ENCODE data around the gene FGD6. TPM values are rescaled to one million over a fixed set of nuclear protein-coding genes. Genes with fewer than 3 reads are reported as not detected.

The FGD6 gene
- polyA plus RNA-seq, 1 donor (not counting 4 experiments of a cell fraction or from before 2014, with no cell fraction given), result 54.2 TPM

- Histone ChIP-seq H3K9me3 (ENCODE audit: control insufficient read depth, low read depth, low read length) (no peaks in the 10 kb centered on the region), H4K20me1 (ENCODE audit: control insufficient read depth, extremely low read depth, insufficient read depth, low read length) (peaks cover 2% of the 10 kb centered on the region), H2AFZ (ENCODE audit: control insufficient read depth, low read length) (no peak overlapping the region), H3K4me1 (ENCODE audit: control insufficient read depth, extremely low read depth, insufficient read depth, low read length) (no peaks in the 10 kb centered on the region), H3K9me1 (ENCODE audit: control insufficient read depth, extremely low read depth, insufficient read depth, low read length) (no peaks in the 10 kb centered on the region), H3K79me2 (ENCODE audit: control insufficient read depth, insufficient read depth, low read length) (peaks cover 91% of the 10 kb centered on the region), H3K27me3 (ENCODE audit: control insufficient read depth, extremely low read depth, insufficient read depth, low read length) (no peaks in the 10 kb centered on the region), H3K4me3 (ENCODE audit: control insufficient read depth in 2 of 3, extremely low read depth in 1 of 3, insufficient read depth in 2 of 3, low read depth in 1 of 3, low read length in 3 of 3) (no peak overlapping the region), H3K4me2 (ENCODE audit: control insufficient read depth, extremely low read depth, insufficient read depth, low read depth, low read length) (no peak overlapping the region), H3K9ac (ENCODE audit: control insufficient read depth, extremely low read depth, insufficient read depth, low read length) (no peak overlapping the region), H3K36me3 (ENCODE audit: control insufficient read depth in 2 of 2, extremely low read depth in 1 of 2, insufficient read depth in 2 of 2, low read length in 2 of 2) (peaks cover 6 to 11% of the 10 kb centered on the region in 2 experiments), H3K27ac (ENCODE audit: control insufficient read depth, insufficient read depth, low read length) (no peak overlapping the region)
- dilution Hi-C loops (cut with MboI; ENCODE audit: extremely low pct_ligation_motif_present, low sequenced_read_pairs), result no loop called here
- FAIRE-seq (no peak), DNase-seq (ENCODE audit: low read depth, low spot score) (no peak)
- TF ChIP-seq, protein P1, sequence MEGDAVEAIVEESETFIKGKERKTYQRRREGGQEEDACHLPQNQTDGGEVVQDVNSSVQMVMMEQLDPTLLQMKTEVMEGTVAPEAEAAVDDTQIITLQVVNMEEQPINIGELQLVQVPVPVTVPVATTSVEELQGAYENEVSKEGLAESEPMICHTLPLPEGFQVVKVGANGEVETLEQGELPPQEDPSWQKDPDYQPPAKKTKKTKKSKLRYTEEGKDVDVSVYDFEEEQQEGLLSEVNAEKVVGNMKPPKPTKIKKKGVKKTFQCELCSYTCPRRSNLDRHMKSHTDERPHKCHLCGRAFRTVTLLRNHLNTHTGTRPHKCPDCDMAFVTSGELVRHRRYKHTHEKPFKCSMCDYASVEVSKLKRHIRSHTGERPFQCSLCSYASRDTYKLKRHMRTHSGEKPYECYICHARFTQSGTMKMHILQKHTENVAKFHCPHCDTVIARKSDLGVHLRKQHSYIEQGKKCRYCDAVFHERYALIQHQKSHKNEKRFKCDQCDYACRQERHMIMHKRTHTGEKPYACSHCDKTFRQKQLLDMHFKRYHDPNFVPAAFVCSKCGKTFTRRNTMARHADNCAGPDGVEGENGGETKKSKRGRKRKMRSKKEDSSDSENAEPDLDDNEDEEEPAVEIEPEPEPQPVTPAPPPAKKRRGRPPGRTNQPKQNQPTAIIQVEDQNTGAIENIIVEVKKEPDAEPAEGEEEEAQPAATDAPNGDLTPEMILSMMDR (optimal IDR thresholded peaks at IDR 0.05 in 1 of 3, IDR thresholded peaks at IDR 0.05 in 1 of 3, conservative IDR thresholded peaks at IDR 0.05 in 1 of 3; ENCODE audit: extremely low read depth in 1 of 3, insufficient read depth in 2 of 3, low read length in 3 of 3), result no peak
- no peak for TF ChIP-seq EZH2 (IDR thresholded peaks at IDR 0.05; ENCODE audit: low read length)
These were observed 27.1 kb upstream of the FGD6 start for GRCh38 chr12:95244350-95244749.

- Histone ChIP-seq H3K9ac (ENCODE audit: control insufficient read depth, extremely low read depth, insufficient read depth, low read length) (no peak overlapping the region), H3K27me3 (ENCODE audit: control insufficient read depth, extremely low read depth, insufficient read depth, low read length) (no peaks in the 10 kb centered on the region), H3K4me3 (ENCODE audit: control insufficient read depth in 2 of 3, extremely low read depth in 1 of 3, insufficient read depth in 2 of 3, low read depth in 1 of 3, low read length in 3 of 3) (no peak overlapping the region), H3K27ac (ENCODE audit: control insufficient read depth, insufficient read depth, low read length) (no peak overlapping the region), H3K9me3 (ENCODE audit: control insufficient read depth, low read depth, low read length) (no peaks in the 10 kb centered on the region), H2AFZ (ENCODE audit: control insufficient read depth, low read length) (no peak overlapping the region), H4K20me1 (ENCODE audit: control insufficient read depth, extremely low read depth, insufficient read depth, low read length) (peaks cover 2% of the 10 kb centered on the region), H3K79me2 (ENCODE audit: control insufficient read depth, insufficient read depth, low read length) (peaks cover 91% of the 10 kb centered on the region), H3K9me1 (ENCODE audit: control insufficient read depth, extremely low read depth, insufficient read depth, low read length) (no peaks in the 10 kb centered on the region), H3K36me3 (ENCODE audit: control insufficient read depth in 2 of 2, extremely low read depth in 1 of 2, insufficient read depth in 2 of 2, low read length in 2 of 2) (peaks cover 6 to 11% of the 10 kb centered on the region in 2 experiments), H3K4me1 (ENCODE audit: control insufficient read depth, extremely low read depth, insufficient read depth, low read length) (no peaks in the 10 kb centered on the region), H3K4me2 (ENCODE audit: control insufficient read depth, extremely low read depth, insufficient read depth, low read depth, low read length) (no peak overlapping the region)
- DNase-seq (ENCODE audit: low read depth, low spot score) (no peak), FAIRE-seq (no peak)
- TF ChIP-seq, protein P1 (optimal IDR thresholded peaks at IDR 0.05 in 1 of 3, IDR thresholded peaks at IDR 0.05 in 1 of 3, conservative IDR thresholded peaks at IDR 0.05 in 1 of 3; ENCODE audit: extremely low read depth in 1 of 3, insufficient read depth in 2 of 3, low read length in 3 of 3), result no peak
- TF ChIP-seq EZH2 (IDR thresholded peaks at IDR 0.05; ENCODE audit: low read length), result no peak
- dilution Hi-C loops (cut with MboI; ENCODE audit: extremely low pct_ligation_motif_present, low sequenced_read_pairs), result no loop called here
These were observed 26.4 kb upstream of the FGD6 start for GRCh38 chr12:95243497-95244183.

Data from keratinocyte (primary cell).